Thymus (tissue), 11 donors: ENCODE measurements around the gene SNX25. TPM values are rescaled to one million over a fixed set of nuclear protein-coding genes. Genes with fewer than 3 reads are reported as not detected.

ENCODE experiments used
- DNase-seq, 9 donors: peaks; one replicate each; pipeline ENCODE4 v3.0.0-alpha.2; 2013; ENCODE audit warnings: low spot score in 9 of 9, low read depth in 6 of 9, missing footprints in 1 of 9
- H3K27ac ChIP-seq, 2 donors: one replicate each; pipeline ENCODE4 v1.5.1; 2013; ENCODE audit warnings: control low read depth in 1 of 2, low read depth in 1 of 2, low read length in 1 of 2, mild to moderate bottlenecking in 1 of 2, moderate library complexity in 1 of 2
- H3K27me3 ChIP-seq, 2 donors: one replicate each; pipeline ENCODE4 v1.5.1; 2013; ENCODE audit warnings: low read length in 1 of 2; ENCODE audit not compliant: control insufficient read depth in 2 of 2, insufficient read depth in 1 of 2
- H3K36me3 ChIP-seq, 2 donors: one replicate each; pipeline ENCODE4 v1.5.1; 2013; ENCODE audit warnings: low read length in 1 of 2, mild to moderate bottlenecking in 1 of 2, moderate library complexity in 1 of 2; ENCODE audit not compliant: control insufficient read depth in 2 of 2, insufficient read depth in 2 of 2
- H3K4me1 ChIP-seq, 2 donors: one replicate each; pipeline ENCODE4 v1.5.1; 2013; ENCODE audit warnings: low read length in 2 of 2; ENCODE audit not compliant: control insufficient read depth in 2 of 2, insufficient read depth in 2 of 2
- H3K4me3 ChIP-seq, 2 donors: one replicate each; pipeline ENCODE4 v1.5.1; 2013; ENCODE audit warnings: low read length in 2 of 2, control low read depth in 1 of 2, mild to moderate bottlenecking in 1 of 2
- H3K9me3 ChIP-seq, 2 donors: one replicate each; pipeline ENCODE4 v1.5.1; 2013; ENCODE audit warnings: low read length in 1 of 2, mild to moderate bottlenecking in 1 of 2; ENCODE audit not compliant: control insufficient read depth in 2 of 2, insufficient read depth in 1 of 2
- WGBS: extraction: QIAGEN DNeasy Blood & Tissue Kit; methylation state at CpG from one replicate; pipeline ENCODE4 v1.1.7; 2013; 5-methylcytosine and 5-hydroxymethylcytosine counted together
- polyA plus RNA-seq: library from polyadenylated mRNA; stranded (reverse); fragments of 200-250 nt; gene quantifications from one replicate; pipeline ENCODE4 v1.2.3, GENCODE V29; 2013
- total RNA-seq: library from RNA; stranded (reverse); fragments of 120-200 nt; gene quantifications from one replicate; pipeline ENCODE4 v1.2.4, GENCODE V29; 2013
- donor health status: healthy.

SNX25 gene
- total and polyA plus RNA-seq, 2 donors = 7.9 to 8.5 TPM

DNA sequence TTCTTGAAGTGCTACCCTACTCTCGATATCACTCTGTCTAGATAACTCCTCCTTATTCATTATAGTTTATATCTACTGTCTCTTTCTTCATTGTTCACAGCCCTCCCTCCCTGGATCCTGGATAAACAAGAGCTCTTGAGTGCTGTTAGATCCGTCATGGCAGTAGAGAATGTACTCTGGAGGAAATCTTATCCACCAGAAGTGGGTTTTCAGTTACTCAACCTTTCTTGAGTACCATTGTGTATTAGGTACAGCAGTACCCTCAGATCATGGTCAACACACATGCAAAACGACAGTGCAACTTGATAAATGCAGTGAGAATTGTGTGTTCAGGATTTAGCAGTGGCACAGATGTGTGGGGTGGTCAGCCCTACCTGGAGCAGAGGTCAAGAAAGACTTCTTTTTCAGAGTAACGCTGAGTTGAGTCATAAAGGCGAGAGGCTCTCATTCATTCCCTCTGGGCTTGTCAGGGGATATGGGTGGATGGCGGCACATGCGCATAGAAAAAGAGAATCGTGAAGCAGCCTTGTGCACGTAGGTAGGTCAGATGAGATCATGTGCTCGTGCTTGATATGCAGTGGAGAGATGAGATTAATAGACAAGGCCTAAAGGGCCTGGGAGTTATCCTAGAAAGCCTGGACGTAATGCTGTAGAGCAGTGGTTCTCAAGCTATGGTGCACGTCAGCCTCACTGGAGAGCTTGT lies 89.5 kb downstream of the SNX25 start:
- DNase-seq = no peak
- WGBS = 87% methylated on average over 12 of the region's 12 CpGs
- Histone ChIP-seq H3K4me3 (no peak overlapping the region), H3K4me1 (no peaks in the 10 kb centered on the region), H3K27ac (no peak overlapping the region), H3K9me3 (no peaks in the 10 kb centered on the region), H3K27me3 (no peaks in the 10 kb centered on the region), H3K36me3 (no peaks in the 10 kb centered on the region)

DNA sequence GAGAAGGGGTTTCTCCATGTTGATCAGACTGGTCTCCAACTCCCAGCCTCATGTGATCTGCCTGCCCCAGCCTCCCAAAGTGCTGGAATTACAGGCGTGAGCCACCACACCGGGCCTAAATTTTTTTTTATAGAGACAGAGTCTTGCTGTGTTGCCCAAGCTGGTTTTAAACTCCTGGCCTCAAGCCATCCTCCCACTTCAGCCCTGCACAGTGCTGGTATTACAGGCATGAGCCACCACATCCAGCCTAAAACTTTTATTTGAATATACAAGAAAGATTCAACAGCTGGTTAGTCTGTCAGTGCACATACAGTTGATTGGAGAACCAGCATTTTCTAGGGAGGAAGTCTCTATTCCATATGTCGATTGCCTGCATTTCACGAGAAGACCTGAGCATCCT lies 95.1 kb downstream of the SNX25 start:
- Histone ChIP-seq H3K4me1 (peaks cover 0 to 5% of the 10 kb centered on the region in 2 donors), H3K27me3 (no peaks in the 10 kb centered on the region), H3K27ac (no peak overlapping the region), H3K4me3 (no peak overlapping the region), H3K9me3 (no peaks in the 10 kb centered on the region), H3K36me3 (no peaks in the 10 kb centered on the region)
- DNase-seq = no peak
- WGBS = 94% methylated on average over 4 of the region's 4 CpGs

DNA sequence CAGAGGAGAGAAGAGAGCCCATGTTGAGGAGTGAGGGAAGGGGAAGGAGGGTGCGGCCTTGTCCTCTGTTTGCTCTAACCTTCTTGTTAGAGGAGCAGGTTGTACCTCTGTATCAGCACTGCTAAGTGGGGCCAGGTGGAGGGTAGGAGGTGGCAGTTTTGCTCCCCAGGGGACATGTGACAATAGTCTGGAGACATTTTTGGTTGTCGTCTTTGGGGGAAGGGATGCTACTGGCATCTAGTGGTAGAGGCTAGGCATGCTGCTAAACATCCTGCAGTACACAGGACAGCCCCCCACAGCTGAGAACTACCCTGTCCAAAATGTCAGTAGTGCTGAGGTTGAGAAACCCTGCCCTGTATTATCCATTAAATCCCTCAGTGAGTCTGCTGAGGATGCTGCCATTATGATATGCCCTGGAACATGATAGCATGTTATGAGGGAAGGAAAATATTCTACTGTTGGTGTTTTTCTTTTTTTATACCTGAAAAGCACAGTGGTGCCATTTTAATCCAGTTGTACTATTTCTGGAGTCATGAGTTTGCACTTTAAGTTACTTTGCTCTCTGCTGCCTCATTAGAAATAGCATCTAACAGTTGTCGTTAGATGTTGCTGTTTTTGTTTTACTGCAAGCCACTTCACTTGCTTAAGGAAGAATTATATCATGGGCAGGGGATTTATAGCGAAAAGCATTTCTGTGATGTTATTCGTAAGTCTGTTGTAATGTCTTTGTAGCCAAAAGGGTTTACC lies 95.7 kb downstream of the SNX25 start:
- H3K9me3 ChIP-seq = no peaks in the 10 kb centered on the region
- 81% methylated on average over 5 of the region's 5 CpGs for WGBS
- peak in 5 of 9 donors; percentile 15 to 55 (median 21) for DNase-seq

GRCh38 chr4:185305979-185306442 lies 96.6 kb downstream of the SNX25 start:
- peaks cover 0 to 7% of the 10 kb centered on the region in 2 donors for H3K4me1 ChIP-seq
- no peaks in the 10 kb centered on the region for H3K9me3 ChIP-seq
- DNase-seq = no peak
- no peak overlapping the region for H3K27ac ChIP-seq
- whole genome bisulfite sequencing = 97% methylated on average over 7 of the region's 7 CpGs
- no peaks in the 10 kb centered on the region for H3K36me3 ChIP-seq
- H3K27me3 ChIP-seq = no peaks in the 10 kb centered on the region
- no peak overlapping the region for H3K4me3 ChIP-seq

More for the DNA sequence above, 95.7 kb downstream of the SNX25 start:
- Histone ChIP-seq H3K4me1 (peaks cover 0 to 7% of the 10 kb centered on the region in 2 donors), H3K27me3 (no peaks in the 10 kb centered on the region), H3K36me3 (no peaks in the 10 kb centered on the region), H3K27ac (no peak overlapping the region), H3K4me3 (no peak overlapping the region)

- 80% methylated on average over 5 of the region's 5 CpGs for WGBS
- Histone ChIP-seq H3K27me3 (no peaks in the 10 kb centered on the region), H3K9me3 (no peaks in the 10 kb centered on the region), H3K4me3 (no peak overlapping the region), H3K4me1 (peaks cover 0 to 7% of the 10 kb centered on the region in 2 donors), H3K27ac (no peak overlapping the region), H3K36me3 (no peaks in the 10 kb centered on the region)
- DNase-seq = no peak
These were observed 97.9 kb downstream of the SNX25 start for GRCh38 chr4:185307136-185307950.

DNA sequence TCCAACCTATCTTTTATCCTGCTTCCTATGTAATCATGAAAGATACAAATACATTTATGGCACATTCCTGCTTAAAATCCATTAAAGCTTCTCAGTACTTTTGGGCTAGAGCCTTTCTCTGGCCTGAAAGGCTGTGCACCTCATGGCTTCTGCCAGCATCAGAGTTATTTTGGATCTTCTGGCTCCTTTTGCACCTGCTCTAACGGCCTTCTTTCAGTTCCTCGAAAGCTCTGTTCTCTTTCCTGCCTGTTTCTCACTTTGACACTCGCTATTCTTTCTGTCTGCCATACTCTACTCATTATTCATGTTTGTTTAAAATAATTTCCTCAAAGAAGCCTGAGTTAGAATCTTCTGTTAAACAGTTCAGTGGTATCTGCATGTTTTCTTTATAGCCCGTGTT lies 100.4 kb downstream of the SNX25 start:
- no peak overlapping the region for H3K27ac ChIP-seq
- peaks cover 0 to 6% of the 10 kb centered on the region in 2 donors for H3K4me1 ChIP-seq
- H3K27me3 ChIP-seq = no peaks in the 10 kb centered on the region
- H3K36me3 ChIP-seq = no peaks in the 10 kb centered on the region
- 26% methylated on average over 4 of the region's 4 CpGs for WGBS
- no peaks in the 10 kb centered on the region for H3K9me3 ChIP-seq
- DNase-seq = peak in 6 of 9 donors; percentile 8 to 61 (median 14)
- no peak overlapping the region for H3K4me3 ChIP-seq

- H3K9me3 ChIP-seq = no peaks in the 10 kb centered on the region
- no peaks in the 10 kb centered on the region for H3K27me3 ChIP-seq
- WGBS = 90% methylated on average over 5 of the region's 5 CpGs
- H3K4me1 ChIP-seq = peaks cover 0 to 5% of the 10 kb centered on the region in 2 donors
- H3K4me3 ChIP-seq = no peak overlapping the region
- DNase-seq = no peak
- H3K36me3 ChIP-seq = no peaks in the 10 kb centered on the region
- no peak overlapping the region for H3K27ac ChIP-seq
These were observed 101.9 kb downstream of the SNX25 start for GRCh38 chr4:185311113-185311888.

- 97% methylated on average over 5 of the region's 5 CpGs for WGBS
- peaks cover 0 to 5% of the 10 kb centered on the region in 2 donors for H3K4me1 ChIP-seq
- no peak overlapping the region for H3K27ac ChIP-seq
These were observed 103.3 kb downstream of the SNX25 start for GRCh38 chr4:185312699-185313098.

More at GRCh38 chr4:185312699-185313098, 103.3 kb downstream of the SNX25 start:
- Histone ChIP-seq H3K9me3 (no peaks in the 10 kb centered on the region), H3K4me3 (no peak overlapping the region), H3K36me3 (no peaks in the 10 kb centered on the region), H3K27me3 (no peaks in the 10 kb centered on the region)
- no peak for DNase-seq
